Astrocyte of the spinal cord (primary cell): ENCODE measurements around the gene TSPAN5.

Source experiments
- DNase-seq: peaks from one replicate; pipeline ENCODE4 v3.0.0; 2011; ENCODE audit warnings: low read depth, low spot score
- H3K4me3 ChIP-seq: 2 replicates; pipeline ENCODE4 v1.5.1; 2011; ENCODE audit warnings: low read depth, mild to moderate bottlenecking, low read length, moderate library complexity
- CTCF ChIP-seq: IDR thresholded peaks from 2 replicates; pipeline ENCODE4 v1.5.1; 2012; ENCODE audit warnings: low read depth, mild to moderate bottlenecking, low read length, inconsistent platforms
- in situ Hi-C: cut with HindIII; loops from 2 replicates; pipeline ENCODE4 v1.10.0; 2017; ENCODE audit warnings: low sequenced_read_pairs

The TSPAN5 gene

DNA sequence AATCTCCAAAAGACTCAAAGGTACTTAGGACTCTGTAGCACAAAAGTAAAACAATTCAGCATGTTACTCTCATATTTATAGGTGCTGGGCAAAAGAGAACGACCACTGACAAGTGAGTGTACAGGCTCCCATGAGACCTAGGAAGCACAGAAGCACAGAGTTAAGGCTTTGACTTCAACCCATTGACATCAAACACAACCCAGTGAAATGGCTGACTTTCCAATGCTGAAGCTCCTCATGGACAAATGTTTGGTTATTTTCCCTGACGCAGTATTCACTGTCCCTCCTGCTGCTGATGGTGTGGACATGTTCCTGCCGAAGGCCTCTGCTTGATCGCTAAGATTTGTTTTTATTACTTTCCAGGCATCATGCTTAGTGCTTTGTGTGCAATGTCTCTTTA lies 148.7 kb downstream of the TSPAN5 start:
- TF ChIP-seq CTCF: no peak
- no peak overlapping the region for H3K4me3 ChIP-seq
- in situ Hi-C loops: no loop called here
- DNase-seq: no peak

GRCh38 chr4:98508829-98509598 lies 149.4 kb downstream of the TSPAN5 start:
- in situ Hi-C loops: no loop called here
- DNase-seq: no peak
- no peak for TF ChIP-seq CTCF
- H3K4me3 ChIP-seq: no peak overlapping the region

DNA sequence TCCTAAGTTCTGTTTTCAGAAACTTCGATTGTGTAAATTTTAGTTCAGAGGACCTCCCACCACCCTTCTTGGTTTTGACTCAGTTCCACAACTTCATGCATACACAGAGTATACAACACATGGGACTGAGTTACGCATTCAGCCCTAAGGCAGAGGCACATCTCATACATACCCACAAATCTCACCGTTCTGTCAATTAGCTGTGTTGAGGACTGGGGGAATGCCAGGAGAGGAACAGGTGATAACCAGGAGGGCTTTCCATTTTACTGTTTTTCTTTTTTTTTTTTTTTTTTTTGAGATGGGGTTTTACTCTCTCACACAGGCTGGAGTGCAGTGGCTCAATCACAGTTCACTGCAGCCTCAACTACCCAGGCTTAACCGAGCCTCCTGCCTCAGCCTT lies 150.2 kb downstream of the TSPAN5 start:
- no peak for TF ChIP-seq CTCF
- in situ Hi-C loops: no loop called here
- no peak overlapping the region for H3K4me3 ChIP-seq
- DNase-seq: no peak

GRCh38 chr4:98507299-98507698 lies 151.1 kb downstream of the TSPAN5 start:
- no peak for DNase-seq
- no peak for TF ChIP-seq CTCF
- in situ Hi-C loops: no loop called here
- no peak overlapping the region for H3K4me3 ChIP-seq

DNA sequence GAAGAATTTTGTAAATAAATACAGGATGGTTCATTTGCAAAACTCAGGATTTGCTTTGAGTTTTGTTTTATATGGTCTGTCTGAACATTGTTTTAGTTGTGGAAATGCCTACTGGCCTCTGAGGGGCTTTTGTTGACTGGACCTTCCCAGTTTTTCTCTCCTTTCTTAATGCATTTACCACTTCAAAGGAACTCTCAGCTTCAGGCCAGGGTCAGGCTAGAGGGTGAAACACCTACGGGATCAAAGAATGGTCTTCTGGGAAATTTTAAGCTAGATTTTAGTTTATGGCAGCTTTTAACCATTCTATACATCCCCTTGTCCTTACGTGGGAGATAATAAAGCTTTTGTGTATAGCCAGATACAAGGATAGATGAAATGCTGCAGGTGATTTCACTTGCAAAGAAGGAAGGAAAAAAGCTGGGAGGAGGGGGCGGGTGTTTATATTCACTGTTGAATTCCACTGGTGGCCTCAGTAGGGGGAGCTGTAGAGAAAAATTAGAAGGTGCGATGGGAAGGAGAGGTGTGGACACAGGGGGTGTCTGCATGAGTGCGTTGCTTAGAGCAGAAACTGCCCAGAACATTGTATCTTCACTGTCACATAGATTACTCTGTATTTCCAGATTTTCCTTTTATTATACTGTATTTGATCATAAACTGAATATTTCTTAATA lies 151.8 kb downstream of the TSPAN5 start:
- in situ Hi-C loops: no loop called here
- DNase-seq: no peak
- TF ChIP-seq CTCF: peak; percentile 31
- no peak overlapping the region for H3K4me3 ChIP-seq

DNA sequence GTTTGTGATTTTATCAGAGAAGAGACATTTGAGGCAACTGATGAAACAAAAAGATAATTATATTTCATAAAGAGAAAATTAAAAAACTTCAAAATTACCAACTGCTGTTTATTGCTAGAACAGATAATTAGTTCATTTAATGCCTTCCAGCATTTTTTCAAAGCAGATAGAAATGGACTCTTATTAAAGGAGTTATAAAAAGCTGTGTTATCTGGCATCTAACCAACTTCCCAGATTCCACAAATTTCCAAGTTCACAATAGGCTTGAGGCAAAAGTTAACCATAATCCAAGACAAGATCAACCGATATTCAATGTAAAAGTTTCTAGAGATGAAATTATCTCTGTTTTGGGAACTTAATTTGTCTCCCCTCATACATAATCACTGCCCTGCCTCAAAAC lies 152.4 kb downstream of the TSPAN5 start:
- H3K4me3 ChIP-seq: no peak overlapping the region
- in situ Hi-C loops: no loop called here
- no peak for DNase-seq
- no peak for TF ChIP-seq CTCF
